ENCODE data around the gene HBS1L.

Gene HBS1L

GRCh38 chr6:134949927-134950326, 104.7 kb downstream of the HBS1L start, which contains the start of gene ALDH8A1:
Gene ALDH8A1 (minus strand): TSS chr6:134950101. CDS start chr6:134950053, 48 bp downstream.
- DNase-seq (ENCODE audit: low spot score), result no peak

- DNase-seq (ENCODE audit: low spot score), result no peak
Measured at GRCh38 chr6:134948691-134949090, 105.9 kb downstream of the HBS1L start.

DNA sequence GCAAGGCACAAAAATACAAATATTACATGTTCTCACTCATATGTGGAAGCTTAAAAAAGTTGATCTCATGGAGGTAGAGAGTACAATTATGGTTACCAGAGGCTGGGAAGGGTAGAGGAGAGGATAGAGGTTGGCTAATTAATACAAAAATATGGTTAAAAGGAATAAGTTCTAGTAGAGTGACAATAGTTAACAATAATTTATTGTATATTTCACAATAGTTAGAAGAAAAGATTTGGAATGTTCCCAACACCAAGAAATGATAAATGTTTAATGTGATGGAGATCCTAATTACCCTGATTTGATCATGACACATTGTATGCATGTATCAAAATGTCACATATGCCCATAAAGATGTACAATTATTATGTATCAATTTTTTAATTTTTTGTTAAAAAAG, 106.5 kb downstream of the HBS1L start:
- no peak for DNase-seq (ENCODE audit: low spot score)

- DNase-seq (ENCODE audit: low spot score), result no peak
Measured at GRCh38 chr6:134945045-134945444, 109.6 kb downstream of the HBS1L start.

GRCh38 chr6:134943522-134944111, 111.0 kb downstream of the HBS1L start:
- no peak for DNase-seq (ENCODE audit: low spot score)

DNA sequence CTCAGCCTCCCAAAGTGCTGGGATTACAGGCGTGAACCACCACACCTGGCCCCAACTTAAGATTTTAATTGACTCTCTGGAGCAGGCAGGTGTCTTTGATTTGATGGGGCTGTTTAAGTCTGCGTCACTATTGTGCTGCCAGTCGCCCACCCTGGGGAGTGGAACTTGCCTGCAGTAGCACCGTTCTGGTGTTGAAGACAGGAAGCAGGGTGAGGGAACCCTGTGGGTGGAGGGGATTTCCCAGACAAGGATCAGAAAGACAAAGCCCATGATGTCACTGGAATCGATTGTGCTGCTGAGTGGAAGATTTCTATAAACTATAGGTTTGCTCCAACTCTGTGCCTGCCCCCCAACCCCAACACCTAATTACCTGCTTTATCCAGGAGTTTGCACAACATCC, 115.7 kb downstream of the HBS1L start:
- DNase-seq (ENCODE audit: low spot score), result no peak

- no peak for DNase-seq (ENCODE audit: low spot score)
Measured at GRCh38 chr6:134937426-134937825, 117.2 kb downstream of the HBS1L start.

- no peak for DNase-seq (ENCODE audit: low spot score)
Measured at GRCh38 chr6:134936931-134937330, 117.7 kb downstream of the HBS1L start.

- DNase-seq (ENCODE audit: low spot score), result no peak
Measured at GRCh38 chr6:134936476-134936875, 118.1 kb downstream of the HBS1L start.

DNA sequence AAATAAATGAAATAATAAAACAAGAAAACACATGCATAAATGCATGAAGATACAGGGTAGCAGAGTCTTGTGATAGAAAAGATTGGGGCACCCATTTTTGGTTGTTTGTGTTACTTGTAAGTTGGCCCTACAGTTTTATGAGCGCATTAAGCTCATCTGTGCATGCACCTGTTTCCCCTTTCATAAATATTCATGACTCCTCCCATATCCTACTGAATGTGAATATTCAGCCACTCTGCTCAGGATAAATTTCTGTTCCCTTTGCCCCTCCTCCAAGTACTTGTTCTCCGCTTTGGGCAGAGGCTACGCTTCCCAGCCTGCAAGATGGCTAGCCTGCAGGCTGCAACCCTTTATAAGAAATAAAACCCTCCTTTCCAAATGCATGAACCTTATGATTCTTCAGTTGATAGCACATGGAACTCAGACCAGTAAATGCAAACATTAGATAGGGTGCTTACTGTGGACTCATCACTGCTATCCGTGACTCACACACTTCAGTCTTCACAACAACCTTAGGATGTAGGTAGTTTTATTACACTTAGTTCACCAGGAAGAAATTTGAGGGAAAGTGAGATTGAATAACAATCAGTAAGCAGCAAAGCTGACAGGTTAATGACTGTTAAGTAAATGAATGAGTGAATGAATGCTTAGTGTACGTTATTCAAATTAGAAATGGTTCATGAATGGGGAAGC, 119.7 kb downstream of the HBS1L start:
- DNase-seq (ENCODE audit: low spot score), result no peak

- DNase-seq (ENCODE audit: low spot score), result no peak
Measured at GRCh38 chr6:134932535-134933470, 121.8 kb downstream of the HBS1L start.

DNA sequence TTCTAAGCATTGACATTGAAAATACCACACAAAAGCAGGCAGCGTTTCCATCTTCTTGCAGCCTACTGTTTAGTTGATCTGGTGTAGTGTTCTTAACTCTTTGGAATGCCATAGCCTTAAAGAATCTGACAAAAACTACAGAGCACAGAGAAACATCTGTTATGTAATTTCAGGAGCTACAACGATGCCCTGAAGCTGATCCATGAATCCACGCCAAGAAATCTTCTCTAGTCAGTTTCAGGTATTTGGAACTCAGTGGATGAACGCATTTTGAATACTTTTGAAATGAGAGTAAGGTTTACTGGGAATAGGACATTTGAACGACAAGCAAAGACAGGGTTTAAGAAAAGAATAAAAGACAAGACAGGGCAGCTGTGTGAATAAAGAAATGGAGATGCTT, 122.5 kb downstream of the HBS1L start:
- no peak for DNase-seq (ENCODE audit: low spot score)

DNA sequence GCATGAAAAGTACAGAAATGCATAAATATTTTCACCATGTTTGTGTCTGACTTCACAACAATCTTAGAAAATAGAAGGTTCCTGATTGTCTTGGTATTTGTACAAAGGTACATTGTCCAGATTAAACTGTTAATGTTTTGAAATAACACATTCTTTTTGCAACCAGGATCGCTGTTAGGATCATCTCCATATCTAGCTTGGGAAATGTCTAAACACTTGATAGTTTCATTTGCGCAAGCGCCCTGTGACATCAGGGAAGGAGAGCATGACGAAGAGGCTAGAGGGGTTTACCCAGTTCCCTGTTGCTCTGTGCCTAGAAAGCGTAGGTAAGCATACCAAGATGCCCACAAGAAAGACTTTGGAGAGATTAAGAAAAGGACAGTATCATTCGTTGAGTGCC, 124.2 kb downstream of the HBS1L start:
- no peak for DNase-seq (ENCODE audit: low spot score)

DNA sequence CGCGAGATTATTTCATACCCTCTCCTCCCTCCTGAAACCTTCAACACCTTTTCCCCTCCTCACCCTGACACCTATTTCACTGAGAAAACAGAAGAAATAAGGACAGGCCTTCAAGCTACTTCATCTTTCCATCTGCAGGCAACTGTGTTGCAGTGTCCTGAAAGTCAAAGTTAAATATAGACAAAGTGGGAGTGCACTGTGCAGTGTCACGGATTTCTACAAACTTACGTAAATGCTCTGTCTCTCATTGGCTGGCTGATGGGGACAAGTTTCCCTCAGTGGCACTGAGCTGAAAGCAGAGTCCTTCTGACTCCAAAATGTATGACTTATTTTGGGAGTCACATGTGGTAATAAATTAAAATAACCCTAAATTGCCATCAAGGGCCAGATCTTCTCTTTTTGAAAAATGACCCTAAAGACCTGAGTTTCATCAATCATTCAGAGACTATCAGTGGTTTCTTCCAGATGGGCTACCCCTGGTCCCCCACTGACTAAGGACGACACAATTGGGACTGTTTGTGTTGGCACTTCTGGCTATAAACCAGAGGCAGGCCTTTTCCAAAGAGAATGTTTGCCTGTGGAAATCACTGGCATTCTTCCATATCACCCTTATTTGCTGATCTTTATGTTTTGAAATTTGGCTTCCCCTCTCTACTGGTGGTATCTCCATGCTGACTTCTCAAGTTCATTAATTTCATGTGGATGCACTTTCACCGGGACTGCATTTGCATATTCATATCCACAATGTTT, 126.3 kb downstream of the HBS1L start:
- no peak for DNase-seq (ENCODE audit: low spot score)

DNA sequence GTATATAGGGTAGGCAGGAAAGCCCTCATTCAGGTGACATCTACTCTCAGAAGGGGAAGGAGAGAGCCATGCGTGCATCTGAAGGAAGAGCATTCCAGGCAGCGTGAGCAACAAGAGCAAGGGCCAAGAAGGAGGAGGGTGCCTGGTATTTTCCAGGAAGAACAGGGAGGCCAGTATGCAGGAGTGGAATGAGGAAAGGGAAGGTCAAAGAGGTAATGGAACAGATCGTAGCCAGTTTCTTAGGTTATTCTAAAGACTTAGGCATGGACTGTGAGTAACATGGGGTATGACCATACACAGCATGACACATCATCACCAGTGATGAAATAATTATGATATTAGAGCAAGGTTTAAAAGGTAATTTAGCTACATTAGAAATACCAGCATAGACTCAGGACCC, 128.8 kb downstream of the HBS1L start:
- no peak for DNase-seq (ENCODE audit: low spot score)

DNA sequence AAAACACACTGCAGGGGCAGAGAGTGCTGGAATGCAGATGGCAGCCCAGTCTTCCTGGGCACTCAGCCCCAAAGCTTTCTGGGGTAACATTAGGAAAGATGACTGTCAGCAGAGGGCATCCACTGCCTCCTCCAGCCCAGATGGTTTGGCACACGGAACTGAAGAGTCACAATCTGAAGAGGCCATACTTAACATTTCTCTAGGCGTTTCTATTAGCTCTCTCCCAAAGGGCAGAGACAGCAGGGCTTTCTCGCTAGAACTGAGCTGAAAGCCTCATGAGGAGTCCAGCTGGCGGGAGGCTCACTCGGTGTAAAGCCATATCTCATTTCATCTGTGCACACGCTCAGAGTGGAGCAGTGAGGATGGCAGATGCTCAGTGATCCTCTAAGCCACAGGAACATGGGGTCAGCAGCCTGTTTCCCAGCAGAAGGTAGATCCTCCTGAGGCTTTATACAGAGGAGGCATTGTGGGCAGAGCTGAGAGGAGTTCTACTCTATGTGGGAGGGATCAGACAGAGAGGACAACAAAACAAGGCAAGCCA, 132.8 kb downstream of the HBS1L start:
- DNase-seq (ENCODE audit: low spot score), result no peak

DNA sequence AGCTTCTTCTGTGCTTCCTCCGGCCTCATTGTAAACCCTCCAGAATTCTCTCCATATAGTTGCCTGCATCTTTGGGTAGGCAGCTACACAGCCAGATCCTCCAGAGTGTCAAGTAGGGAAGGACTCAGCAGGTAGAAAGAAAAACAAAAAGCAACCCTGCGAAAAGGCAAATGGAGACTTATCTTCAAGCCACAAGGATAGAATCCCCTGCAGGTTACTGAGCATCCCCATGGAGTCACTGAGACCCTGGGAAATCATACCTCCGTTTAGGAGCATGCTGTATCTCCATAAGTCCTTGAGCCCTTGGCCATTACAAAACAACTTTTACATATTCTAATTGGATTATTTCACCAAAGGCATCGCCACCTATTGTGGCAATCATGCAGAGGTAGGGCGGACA, 133.3 kb downstream of the HBS1L start:
- no peak for DNase-seq (ENCODE audit: low spot score)

GRCh38 chr6:134920422-134920821, 134.2 kb downstream of the HBS1L start:
- no peak for DNase-seq (ENCODE audit: low spot score)

DNA sequence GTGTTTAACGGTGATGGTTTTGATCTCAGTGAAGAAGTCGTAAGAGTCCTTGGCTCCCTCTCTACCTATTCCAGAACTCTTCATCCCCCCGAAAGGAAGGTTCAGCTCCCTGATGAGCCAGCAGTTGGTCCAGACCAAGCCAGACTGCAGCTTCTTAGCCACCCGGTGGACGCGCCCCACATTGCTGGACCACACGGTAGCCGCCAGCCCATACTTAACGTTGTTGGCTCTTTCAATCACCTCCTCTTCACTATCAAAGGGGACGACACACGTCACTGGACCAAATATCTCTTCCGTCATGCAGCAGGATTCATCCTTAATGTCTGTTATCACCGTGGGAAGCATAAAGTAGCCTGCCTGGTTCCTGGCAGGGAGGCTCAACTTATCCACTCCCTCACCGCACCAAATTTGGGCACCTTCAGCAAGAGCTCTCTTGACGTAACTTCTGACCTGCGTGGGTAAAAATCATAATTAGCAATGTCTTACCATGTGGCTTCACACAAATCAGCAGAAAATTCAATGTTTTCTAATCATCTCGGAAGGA, 136.1 kb downstream of the HBS1L start:
- no peak for DNase-seq (ENCODE audit: low spot score)

GRCh38 chr6:134911547-134911946, 143.1 kb downstream of the HBS1L start:
- DNase-seq (ENCODE audit: low spot score), result no peak

DNA sequence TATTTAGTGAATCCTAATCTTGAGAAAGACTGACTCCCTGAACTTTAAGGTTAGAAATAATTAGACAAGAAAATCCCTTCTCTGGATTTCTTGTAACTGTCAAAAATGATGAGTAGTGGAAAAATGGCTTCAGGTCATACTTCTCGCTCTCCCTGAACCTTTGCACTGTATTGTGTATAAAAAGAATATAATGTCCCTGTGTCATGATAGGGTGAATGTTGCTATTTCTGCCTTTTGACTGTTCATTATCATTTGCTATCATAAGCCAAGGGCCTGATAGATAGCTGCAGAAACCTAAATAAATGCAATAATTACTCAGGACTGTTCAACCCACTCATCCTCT, 144.1 kb downstream of the HBS1L start:
- DNase-seq (ENCODE audit: low spot score), result no peak

Data from cerebellar cortex (tissue), 1 donor.